Ovary (tissue), 10 donors: Measurements from ENCODE around the gene TTC9B. TPM values are rescaled to one million over a fixed set of nuclear protein-coding genes. Genes with fewer than 3 reads are reported as not detected.

Experiments
- DNase-seq, 5 donors: peaks; one replicate each; pipeline ENCODE4 v3.0.0-alpha.2; 2019 to 2020
- H3K27ac ChIP-seq, 2 donors: fragments of 200-600 bp; one replicate each; pipeline versions ENCODE4 v1.5.1 to v1.8.0; 2019 to 2022
- H3K27me3 ChIP-seq: fragments of 200-600 bp; one replicate; pipeline ENCODE4 v1.8.0; 2022
- H3K36me3 ChIP-seq: fragments of 200-600 bp; sonication (generic); one replicate; pipeline ENCODE4 v1.5.1; 2019
- H3K4me1 ChIP-seq: one replicate; pipeline ENCODE4 v1.8.1; 2013; ENCODE audit warnings: mild to moderate bottlenecking, moderate library complexity; ENCODE audit not compliant: insufficient read depth
- H3K4me3 ChIP-seq: fragments of 200-600 bp; sonication (generic); one replicate; pipeline ENCODE4 v1.5.1; 2017
- H3K9me3 ChIP-seq, 2 donors: fragments of 200-600 bp in 1 of 2; sonication (generic) in 1 of 2; one replicate each; pipeline versions ENCODE4 v1.5.1 to v1.8.1; 2013 to 2019; ENCODE audit warnings: mild to moderate bottlenecking in 1 of 2, moderate library complexity in 1 of 2
- EP300 ChIP-seq: sonication (generic); formaldehyde crosslinking; IDR thresholded peaks from one replicate; pipeline ENCODE4 v1.6.1; 2017; ENCODE audit warnings: antibody characterized with exemption
- POLR2A ChIP-seq: fragments of 450-650 bp; IDR thresholded peaks from one replicate; pipeline ENCODE4 v1.6.1; 2017; ENCODE audit warnings: antibody characterized with exemption, mild to moderate bottlenecking, moderate library complexity
- WGBS, 3 donors: extraction: QIAGEN DNeasy Blood & Tissue Kit in 1 of 3; methylation state at CpG; one replicate each; pipeline versions ENCODE4 v1.1.5 to v1.1.7; 2013 to 2017; 5-methylcytosine and 5-hydroxymethylcytosine counted together
- intact Hi-C, 4 donors: fragments of 100-400 bp; cut with DNase I; formaldehyde crosslinking; loops; one replicate each; pipeline versions ENCODE4 v1.11.0 to v1.15.1; 2022 to 2023
- long read RNA-seq, 3 donors: library from polyadenylated mRNA in 2 of 3; unstranded in 2 of 3; transcript quantifications; one replicate each; pipeline ENCODE4 v2.0.0 and lab custom pipeline, GENCODE V29; 2021 to 2026
- polyA plus RNA-seq, 2 donors: library from polyadenylated mRNA; stranded (reverse); fragments of 200-250 nt in 1 of 2; fragments of 350-450 nt in 1 of 2; fragmentation: Illumina TruSeq in 1 of 2; extraction: RNeasy Lipid Tissue Mini Kit (QIAGEN cat#74804) in 1 of 2; gene quantifications; one replicate each; pipeline ENCODE4 v1.2.3, GENCODE V29; 2013 to 2014
- total RNA-seq, 7 donors: library from RNA; depleted of rRNA in 2 of 7; stranded (reverse); fragments of >200 nt in 2 of 7; fragmentation: NEBNext Ultra II Directional in 3 of 7; extraction: Animal tissue kit (Norgen Biotek cat#: 25700) in 3 of 7; gene quantifications; one replicate each; pipeline versions ENCODE4 v1.1.0 to v1.2.4, GENCODE V29; 2016 to 2023
- TF ChIP-seq, protein P1 (sequence below), 3 donors: fragments of 450-650 bp in 2 of 3; fragments of 200-600 bp in 1 of 3; IDR thresholded peaks; one replicate each; pipeline versions ENCODE4 v1.5.1 to v1.8.0; 2016 to 2022; ENCODE audit warnings: antibody characterized with exemption in 3 of 3, mild to moderate bottlenecking in 1 of 3
- donor health status: DM: no; HTN: no; CAD: no; lungs with moderate emphysema.
- donor health status: DM: no; HTN: no; CAD: no.
- donor health status: Bipolar disorder and iron deficiency.
- donor health status: DM: yes; HTN: yes; CAD: no.
- donor health status: DM: no; HTN: no; CAD: no.
- donor health status: DM: yes; HTN: yes; CAD: no.

Gene TTC9B
- total RNA-seq: not detected
- polyA plus RNA-seq: not detected
- long read RNA-seq, donor 1, partial matches to known transcripts: 0 of 1 reads
- long read RNA-seq, donor 1, other reads (novel, unspliced or antisense): 0 of 1 reads
- long read RNA-seq, donor 2, partial matches to known transcripts: 0 of 4 reads
- long read RNA-seq, donor 2, other reads (novel, unspliced or antisense): 0 of 4 reads
- long read RNA-seq, donor 3: 0 reads

DNA sequence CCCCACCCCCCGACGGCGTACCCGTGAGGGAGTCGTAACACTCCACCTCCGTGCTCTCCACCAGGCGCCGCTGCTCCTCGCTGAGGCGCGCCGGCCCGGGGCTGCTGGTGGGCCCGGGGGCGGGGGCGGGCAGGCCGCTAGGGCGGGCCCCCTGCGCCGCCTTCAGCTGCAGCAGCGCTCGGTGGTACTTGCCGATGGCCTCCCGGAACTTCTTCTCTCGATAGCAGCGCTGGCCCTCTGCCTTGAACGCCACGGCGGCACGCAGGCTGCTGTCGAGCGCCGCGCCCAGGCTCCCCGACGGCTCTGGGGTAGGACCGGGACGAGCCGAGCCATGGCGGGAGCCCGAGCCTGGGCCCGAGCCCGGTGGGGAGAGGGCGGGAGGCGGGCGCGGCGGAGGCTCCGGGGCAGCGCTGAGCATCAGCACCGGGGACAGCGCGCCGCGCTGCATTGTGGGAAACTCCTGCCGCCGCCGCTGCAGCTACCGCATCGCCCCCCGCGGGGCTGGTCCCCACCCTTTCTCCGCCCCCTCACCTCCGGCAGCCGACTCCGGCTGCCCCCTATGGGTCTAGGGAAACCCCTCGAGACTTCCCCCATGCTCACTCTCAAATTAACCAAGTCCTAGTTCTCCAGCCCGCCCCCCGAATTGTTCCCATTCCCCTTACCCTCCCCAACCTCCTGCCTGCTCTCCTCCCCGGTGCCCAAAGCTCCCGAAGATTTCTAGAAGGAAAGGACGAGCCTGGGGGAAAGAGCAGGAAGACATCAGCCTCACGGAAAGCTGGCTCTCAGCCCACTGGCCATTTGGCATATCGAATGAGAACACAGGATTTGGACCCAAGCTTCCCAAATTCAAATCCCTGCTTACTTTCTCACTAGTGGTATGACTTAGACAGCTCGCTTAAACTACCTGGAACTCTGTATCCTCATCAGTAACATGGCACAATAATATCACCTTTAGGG, at the start of gene TTC9B:
TSS of gene TTC9B (minus strand) at position 451 of the 957 bp plus-strand sequence. CDS start at position 448, 3 bp downstream.
- no peaks in the 10 kb centered on the region for H3K4me1 ChIP-seq
- no peaks in the 10 kb centered on the region for H3K9me3 ChIP-seq
- no peaks in the 10 kb centered on the region for H3K36me3 ChIP-seq
- TF ChIP-seq, protein P1, sequence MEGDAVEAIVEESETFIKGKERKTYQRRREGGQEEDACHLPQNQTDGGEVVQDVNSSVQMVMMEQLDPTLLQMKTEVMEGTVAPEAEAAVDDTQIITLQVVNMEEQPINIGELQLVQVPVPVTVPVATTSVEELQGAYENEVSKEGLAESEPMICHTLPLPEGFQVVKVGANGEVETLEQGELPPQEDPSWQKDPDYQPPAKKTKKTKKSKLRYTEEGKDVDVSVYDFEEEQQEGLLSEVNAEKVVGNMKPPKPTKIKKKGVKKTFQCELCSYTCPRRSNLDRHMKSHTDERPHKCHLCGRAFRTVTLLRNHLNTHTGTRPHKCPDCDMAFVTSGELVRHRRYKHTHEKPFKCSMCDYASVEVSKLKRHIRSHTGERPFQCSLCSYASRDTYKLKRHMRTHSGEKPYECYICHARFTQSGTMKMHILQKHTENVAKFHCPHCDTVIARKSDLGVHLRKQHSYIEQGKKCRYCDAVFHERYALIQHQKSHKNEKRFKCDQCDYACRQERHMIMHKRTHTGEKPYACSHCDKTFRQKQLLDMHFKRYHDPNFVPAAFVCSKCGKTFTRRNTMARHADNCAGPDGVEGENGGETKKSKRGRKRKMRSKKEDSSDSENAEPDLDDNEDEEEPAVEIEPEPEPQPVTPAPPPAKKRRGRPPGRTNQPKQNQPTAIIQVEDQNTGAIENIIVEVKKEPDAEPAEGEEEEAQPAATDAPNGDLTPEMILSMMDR (IDR thresholded peaks at IDR 0.05): no peak
- TF ChIP-seq EP300: no peak
- no peak for TF ChIP-seq POLR2A
- WGBS, 3 donors: 1 to 3% (median 2%) methylated on average over 48 to 75 of the region's 75 CpGs
- no peak for DNase-seq
- H3K27ac ChIP-seq: no peak within 1 kb of the TSS
- H3K4me3 ChIP-seq: no peak within 1 kb of the TSS
- peaks cover 5% of the 10 kb centered on the region for H3K27me3 ChIP-seq
- intact Hi-C loops: loop anchor here in 3 of 4 donors (2.0 to 10.0 kb wide), 3 partner anchors 73 to 673 kb away; partner anchors contain the start of gene EID2 (in 1 of the 3)

DNA sequence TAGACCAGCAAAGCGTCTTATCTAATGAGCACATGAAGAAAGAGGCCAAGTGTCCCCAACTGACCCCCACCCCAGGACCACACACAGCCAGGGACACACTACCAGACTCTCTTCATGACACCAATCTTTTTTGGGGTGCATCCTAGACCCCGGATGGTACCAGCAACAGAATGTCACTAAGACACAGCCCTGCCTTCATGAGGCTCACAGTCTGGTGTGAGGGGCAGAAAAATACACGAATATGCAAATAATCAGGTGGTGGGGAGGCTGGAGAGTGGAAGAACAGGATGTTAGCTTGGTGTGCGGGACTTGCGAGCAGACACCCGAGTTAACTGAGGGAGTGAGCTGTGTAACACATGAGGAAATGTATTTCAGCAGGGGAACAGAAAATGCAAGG, 49.4 kb upstream of the TTC9B start:
- Histone ChIP-seq H3K9me3 (no peaks in the 10 kb centered on the region), H3K27ac (no peak overlapping the region), H3K4me1 (peaks cover 7% of the 10 kb centered on the region), H3K36me3 (no peaks in the 10 kb centered on the region), H3K4me3 (no peak overlapping the region), H3K27me3 (no peaks in the 10 kb centered on the region)
- TF ChIP-seq, protein P1 (IDR thresholded peaks at IDR 0.05): no peak
- no peak for TF ChIP-seq EP300
- TF ChIP-seq POLR2A: no peak
- 80 to 85% (median 81%) methylated on average over 6 of the region's 6 CpGs for WGBS, 3 donors
- intact Hi-C loops: no loop called here
- no peak for DNase-seq

DNA sequence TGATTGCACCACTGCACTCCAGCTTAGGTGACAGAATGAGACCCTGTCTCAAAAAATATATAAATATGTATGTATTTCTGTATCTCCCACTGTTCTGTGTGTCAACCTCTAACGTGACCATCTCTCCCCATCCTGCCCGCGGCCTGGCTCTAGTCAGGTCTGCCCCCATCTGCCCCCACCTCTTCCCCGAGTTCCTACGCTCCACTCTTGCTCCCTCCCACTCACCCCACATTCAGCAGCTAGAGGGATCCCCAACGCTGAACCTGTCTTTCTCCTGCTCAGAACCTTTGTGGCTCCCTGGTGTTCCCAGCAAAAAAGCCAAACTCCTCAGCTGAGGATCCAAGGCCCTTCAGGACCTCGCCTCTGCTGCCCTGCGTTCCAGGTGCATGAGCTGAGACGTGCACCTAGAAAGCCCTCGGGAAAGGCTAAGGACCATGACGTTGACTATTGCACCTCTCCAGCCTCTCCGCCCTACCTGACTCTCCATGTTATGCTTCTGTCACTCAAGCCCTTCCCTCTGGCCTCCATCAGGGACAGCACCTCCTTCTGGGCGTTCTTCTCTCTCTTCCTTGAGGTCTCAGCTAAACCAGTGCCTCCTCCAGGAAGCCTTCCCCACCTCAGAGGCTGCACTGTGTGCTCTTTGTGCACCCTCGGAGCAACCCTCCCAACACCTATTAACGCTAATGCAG, 48.9 kb upstream of the TTC9B start:
- 80 to 86% (median 83%) methylated on average over 15 of the region's 15 CpGs for WGBS, 3 donors
- TF ChIP-seq EP300 (no peak), POLR2A (no peak)
- TF ChIP-seq, protein P1 (IDR thresholded peaks at IDR 0.05): no peak
- Histone ChIP-seq H3K9me3 (no peaks in the 10 kb centered on the region), H3K27me3 (no peaks in the 10 kb centered on the region), H3K4me1 (peaks cover 7% of the 10 kb centered on the region), H3K4me3 (no peak overlapping the region), H3K27ac (no peak overlapping the region), H3K36me3 (no peaks in the 10 kb centered on the region)
- DNase-seq: no peak
- intact Hi-C loops: no loop called here

DNA sequence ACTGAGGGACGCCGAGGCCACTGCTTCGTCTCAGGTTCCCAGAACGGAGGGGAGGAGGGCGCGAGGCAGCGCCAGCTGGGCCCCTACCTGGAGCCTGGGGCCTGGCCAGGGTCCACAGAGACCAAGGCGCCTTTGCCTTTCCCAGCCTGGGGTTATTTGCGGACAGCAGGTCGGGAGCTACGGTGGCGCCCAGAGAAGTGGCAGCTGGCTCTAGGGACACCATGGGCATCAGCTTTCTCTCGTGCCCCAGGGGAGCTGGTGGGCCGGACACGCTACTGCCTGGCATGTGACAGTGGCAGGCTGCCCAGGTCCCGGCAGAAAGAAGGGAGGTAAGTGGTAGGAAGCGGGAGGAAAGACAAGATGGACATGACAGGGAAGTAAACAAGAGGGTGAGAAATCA, 47.9 kb upstream of the TTC9B start:
- TF ChIP-seq POLR2A: no peak
- no peak for TF ChIP-seq EP300
- TF ChIP-seq, protein P1 (IDR thresholded peaks at IDR 0.05): no peak
- 77 to 85% (median 83%) methylated on average over 17 of the region's 17 CpGs for WGBS, 3 donors
- H3K27ac ChIP-seq: no peak overlapping the region

More for the DNA sequence above, 47.9 kb upstream of the TTC9B start:
- H3K9me3 ChIP-seq: no peaks in the 10 kb centered on the region
- peaks cover 7% of the 10 kb centered on the region for H3K4me1 ChIP-seq
- intact Hi-C loops: no loop called here
- no peaks in the 10 kb centered on the region for H3K27me3 ChIP-seq
- no peaks in the 10 kb centered on the region for H3K36me3 ChIP-seq
- H3K4me3 ChIP-seq: no peak overlapping the region
- DNase-seq: no peak
